ENCODE data around the gene ZNF225. TPM values are rescaled to one million over a fixed set of nuclear protein-coding genes. Genes with fewer than 3 reads are reported as not detected.
"Not testable (repeated sequence)": the region's sequence is repeated elsewhere in the genome, so short reads cannot be mapped to it uniquely, and the experiment has no call there.

ZNF225 gene
- total RNA-seq, 1 donor from 2014 or later: 5.5 TPM

DNA sequence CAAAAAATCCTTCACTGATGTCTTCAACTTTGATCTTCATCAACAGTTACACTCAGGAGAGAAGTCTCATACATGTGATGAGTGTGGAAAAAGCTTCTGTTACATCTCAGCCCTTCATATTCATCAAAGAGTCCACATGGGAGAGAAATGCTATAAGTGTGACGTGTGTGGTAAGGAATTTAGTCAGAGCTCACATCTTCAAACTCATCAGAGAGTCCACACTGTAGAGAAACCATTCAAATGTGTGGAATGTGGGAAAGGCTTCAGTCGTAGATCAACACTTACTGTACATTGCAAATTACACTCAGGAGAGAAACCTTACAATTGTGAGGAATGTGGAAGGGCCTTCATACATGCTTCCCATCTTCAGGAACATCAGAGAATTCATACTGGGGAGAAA is 43.3 kb downstream of the ZNF225 start:
- DNase-seq (ENCODE audit: low spot score): no peak

DNA sequence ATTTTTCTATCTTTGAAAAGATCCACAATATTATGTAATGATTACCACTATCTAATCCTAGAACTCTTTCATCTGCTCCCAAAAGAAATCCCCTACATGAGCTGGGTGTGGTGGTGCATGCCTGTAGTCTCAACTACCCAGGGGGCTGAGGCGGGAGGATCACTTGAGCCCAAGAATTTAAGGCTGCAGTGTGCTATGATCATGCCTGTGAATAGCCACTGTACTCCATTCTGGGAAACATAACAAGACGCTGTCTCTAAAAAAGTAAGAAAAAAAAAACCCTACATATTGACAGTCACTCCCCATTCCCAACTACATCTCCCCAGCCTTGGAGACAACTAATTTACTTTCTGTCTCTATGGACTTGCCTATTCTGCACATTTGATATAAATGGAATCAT is 50.6 kb downstream of the ZNF225 start:
- DNase-seq (ENCODE audit: low spot score): no peak

DNA sequence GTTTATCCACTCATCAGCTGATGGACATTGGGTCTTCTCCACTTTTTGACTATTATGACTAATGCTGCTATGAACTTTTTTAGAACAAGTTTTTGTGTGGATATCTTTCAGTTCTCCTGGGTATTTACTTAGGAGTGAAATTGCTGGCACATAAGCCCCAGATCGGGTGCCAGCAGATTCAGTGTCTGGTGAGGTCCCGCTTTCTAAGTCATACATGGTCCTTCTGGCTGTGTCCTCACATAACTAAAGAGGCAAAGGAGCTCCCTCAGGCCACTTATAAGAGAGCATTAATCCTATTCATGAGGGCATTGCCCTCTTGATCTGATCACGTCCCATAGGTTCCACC is 51.1 kb downstream of the ZNF225 start:
- no peak for DNase-seq (ENCODE audit: low spot score)

DNA sequence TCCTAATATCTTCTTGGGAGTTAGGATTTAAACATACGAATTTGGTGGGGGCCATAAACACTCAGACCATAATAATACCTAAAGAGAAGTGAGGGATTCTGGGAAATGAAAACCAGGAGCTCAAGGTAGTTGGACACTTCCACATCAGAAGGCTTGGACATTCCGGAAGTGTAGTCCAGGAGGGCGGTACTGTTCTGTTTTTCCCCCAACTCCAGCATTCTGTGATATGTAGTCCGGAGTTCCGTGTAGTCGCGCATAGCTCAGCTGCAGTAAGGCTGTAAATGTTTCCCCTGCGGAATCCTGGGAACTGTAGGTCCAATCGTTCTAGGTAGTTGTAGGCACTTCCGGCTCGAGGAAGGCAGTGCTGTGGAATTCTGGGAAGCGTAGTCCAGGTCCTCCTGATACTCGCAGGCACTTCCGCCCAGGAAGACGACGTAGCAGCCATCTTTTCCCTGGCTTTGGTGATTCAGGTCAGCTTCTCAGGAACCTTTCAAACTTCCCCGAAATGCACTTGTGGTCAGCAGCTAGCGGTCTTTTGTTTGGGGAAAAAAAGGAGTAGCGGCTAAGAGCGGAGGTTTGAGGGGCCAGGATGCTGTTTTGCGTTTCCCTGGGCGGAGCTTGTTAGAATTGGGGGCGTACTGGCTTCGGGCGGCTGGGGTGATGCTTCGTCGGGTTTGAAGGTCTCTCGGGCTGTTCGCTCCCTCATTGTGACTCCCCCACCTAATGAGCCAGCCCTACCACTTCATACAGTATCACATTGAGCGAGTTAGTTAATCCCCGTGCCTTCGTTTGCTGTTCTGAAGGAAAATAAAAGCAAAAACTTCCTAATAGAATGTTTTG is 51.7 kb downstream of the ZNF225 start, which contains the start of gene ZNF226:
Gene ZNF226, plus strand, starts transcription at position 428 of the 840 bp plus-strand sequence. CDS start 4,981 bp downstream, outside the sequence.
- peak; percentile 100 for DNase-seq (ENCODE audit: low spot score)

DNA sequence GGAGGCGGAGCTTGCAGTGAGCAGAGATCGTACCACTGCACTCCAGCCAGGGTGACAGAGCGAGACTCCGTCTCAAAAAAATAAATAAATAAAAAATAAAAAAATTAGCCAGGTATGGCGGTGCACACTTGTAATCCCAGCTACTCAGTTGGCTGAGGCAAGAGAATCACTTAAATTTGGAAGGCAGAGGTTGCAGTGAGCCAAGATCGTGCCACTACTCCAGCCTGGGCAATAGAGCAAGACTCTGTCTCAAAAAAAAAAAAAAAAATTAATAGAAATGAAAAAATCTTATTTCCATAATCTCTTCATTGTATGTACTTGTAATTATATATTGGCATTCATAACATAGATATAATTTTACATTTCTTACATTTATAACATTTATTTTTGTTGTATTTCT is 57.5 kb downstream of the ZNF225 start:
- DNase-seq (ENCODE audit: low spot score): not testable (repeated sequence)

DNA sequence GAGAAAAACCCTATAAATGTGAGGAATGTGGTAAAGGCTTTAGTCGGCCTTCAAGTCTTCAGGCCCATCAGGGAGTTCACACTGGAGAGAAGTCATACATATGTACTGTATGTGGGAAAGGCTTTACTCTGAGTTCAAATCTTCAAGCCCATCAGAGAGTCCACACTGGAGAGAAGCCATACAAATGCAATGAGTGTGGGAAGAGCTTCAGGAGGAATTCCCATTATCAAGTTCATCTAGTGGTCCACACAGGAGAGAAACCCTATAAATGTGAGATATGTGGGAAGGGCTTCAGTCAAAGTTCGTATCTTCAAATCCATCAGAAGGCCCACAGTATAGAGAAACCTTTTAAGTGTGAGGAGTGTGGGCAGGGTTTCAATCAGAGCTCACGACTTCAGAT is 63.4 kb downstream of the ZNF225 start:
- DNase-seq (ENCODE audit: low spot score): no peak

DNA sequence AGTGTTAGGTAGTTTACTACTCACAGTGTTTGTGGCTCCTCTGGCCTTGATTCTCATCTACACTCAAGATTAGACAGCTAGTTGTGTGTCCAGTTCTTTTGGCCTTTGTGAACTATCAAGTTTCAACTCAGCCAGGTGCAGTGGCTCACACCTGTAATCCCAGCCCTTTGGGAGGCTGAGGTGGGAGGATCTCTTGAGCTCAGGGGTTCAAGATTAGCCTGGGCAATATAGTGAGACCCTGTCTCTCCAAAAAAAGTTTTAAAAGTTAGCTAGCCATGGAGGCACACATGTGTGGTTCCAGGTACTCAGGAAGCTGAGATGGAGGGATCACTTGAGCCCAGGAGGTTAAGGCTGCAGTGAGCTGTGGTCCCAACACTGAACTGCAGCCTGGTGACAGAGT is 67.8 kb downstream of the ZNF225 start:
- no peak for DNase-seq (ENCODE audit: low spot score)

DNA sequence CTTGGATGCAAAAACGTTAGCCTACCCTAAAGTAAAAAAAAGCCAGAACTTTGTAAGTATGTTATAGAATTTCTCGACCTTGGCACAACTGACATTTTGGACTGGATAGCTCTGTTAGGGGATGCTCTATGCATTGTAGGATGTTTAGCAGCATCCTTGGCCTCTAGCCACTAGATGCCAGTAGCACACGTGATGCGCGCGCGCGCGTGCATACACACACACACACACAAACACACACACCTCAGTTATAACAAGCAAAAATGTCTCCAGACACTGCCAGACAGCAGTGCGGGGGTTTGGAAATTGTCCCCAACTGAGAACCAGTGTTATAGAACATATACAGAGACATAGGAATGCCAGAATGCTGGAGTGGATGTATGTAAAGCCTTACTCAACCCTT is 68.9 kb downstream of the ZNF225 start:
- no peak for DNase-seq (ENCODE audit: low spot score)

Other genes with a start within 250 kb of the ZNF225 start
- 12.5 TPM for gene ZNF404, start 229.4 kb upstream of the ZNF225 start, total RNA-seq (ENCODE audit: insufficient read depth, low replicate concordance)
- 14.9 TPM for gene ZNF45, start 178.1 kb upstream of the ZNF225 start, total RNA-seq (ENCODE audit: insufficient read depth, low replicate concordance)
- gene ZNF221, start 162.2 kb upstream of the ZNF225 start, total RNA-seq (ENCODE audit: insufficient read depth, low replicate concordance): 15.9 TPM
- gene ZNF155, start 129.2 kb upstream of the ZNF225 start, total RNA-seq (ENCODE audit: insufficient read depth, low replicate concordance): 7.5 TPM
- gene ZNF230, start 110.4 kb upstream of the ZNF225 start, total RNA-seq (ENCODE audit: insufficient read depth, low replicate concordance): 11.3 TPM
- 0.96 TPM for gene ZNF222, start 88.0 kb upstream of the ZNF225 start, total RNA-seq (ENCODE audit: insufficient read depth, low replicate concordance)
- 11.8 TPM for gene ZNF223, start 61.4 kb upstream of the ZNF225 start, total RNA-seq (ENCODE audit: insufficient read depth, low replicate concordance)
- gene ZNF284, start 41.2 kb upstream of the ZNF225 start, total RNA-seq (ENCODE audit: insufficient read depth, low replicate concordance): 4.1 TPM
- 40.4 TPM for gene ZNF224, start 19.0 kb upstream of the ZNF225 start, total RNA-seq (ENCODE audit: insufficient read depth, low replicate concordance)
- gene ZNF234, start 28.2 kb downstream of the ZNF225 start, total RNA-seq (ENCODE audit: insufficient read depth, low replicate concordance): 21.9 TPM
- gene ZNF226, start 51.7 kb downstream of the ZNF225 start, total RNA-seq (ENCODE audit: insufficient read depth, low replicate concordance): 24.1 TPM
- gene ZNF227, start 99.1 kb downstream of the ZNF225 start, total RNA-seq (ENCODE audit: insufficient read depth, low replicate concordance): 21.7 TPM
- 9.9 TPM for gene ZNF233, start 146.5 kb downstream of the ZNF225 start, total RNA-seq (ENCODE audit: insufficient read depth, low replicate concordance)
- gene ZNF235, start 191.6 kb downstream of the ZNF225 start, total RNA-seq (ENCODE audit: insufficient read depth, low replicate concordance): 17.6 TPM
- gene ZNF112, start 243.3 kb downstream of the ZNF225 start, total RNA-seq (ENCODE audit: insufficient read depth, low replicate concordance): 17.3 TPM

All from umbilical cord (tissue), 2 donors.